SH-SY5Y (cell line): Measurements from ENCODE around the gene ADORA1.

Source experiments
- GATA2 ChIP-seq: IDR thresholded peaks from 2 replicates; pipeline ENCODE4 v1.6.1; 2011; ENCODE audit warnings: mild to moderate bottlenecking, low read depth, low read length
- GATA3 ChIP-seq: IDR thresholded peaks from 2 replicates; pipeline ENCODE4 v1.6.1; 2011; ENCODE audit warnings: low read depth, mild to moderate bottlenecking, low read length, moderate library complexity

DNA sequence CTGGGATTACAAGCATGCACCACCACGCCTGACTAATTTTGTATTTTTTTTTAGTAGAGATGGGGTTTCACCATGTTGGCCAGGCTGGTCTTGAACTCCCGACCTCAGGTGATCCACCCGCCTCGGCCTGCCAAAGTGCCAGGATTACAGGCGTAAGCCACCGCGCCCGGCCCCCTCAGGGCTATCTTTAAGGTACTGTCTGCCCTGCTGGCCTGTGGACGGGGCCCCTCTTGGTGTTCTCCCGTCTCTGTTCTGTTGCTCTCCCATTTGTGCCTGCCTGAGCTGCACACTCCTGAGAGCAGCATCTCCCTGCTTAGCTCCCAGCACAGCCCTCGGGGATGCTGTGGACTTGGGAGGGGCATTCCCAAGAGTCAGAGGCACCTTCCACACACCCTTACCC, 34.2 kb downstream of the ADORA1 start:
- TF ChIP-seq GATA3 (no peak), GATA2 (no peak)
